Muscle layer of duodenum (tissue), 2 donors: ENCODE data around the gene PNCK.

Source experiments
- H3K27ac ChIP-seq: one replicate; pipeline ENCODE4 v1.7.0; 2013; ENCODE audit warnings: mild to moderate bottlenecking, low read length
- H3K27me3 ChIP-seq: one replicate; pipeline ENCODE4 v1.7.0; 2013; ENCODE audit warnings: low read depth, mild to moderate bottlenecking, control low read depth, low read length
- H3K36me3 ChIP-seq, 2 donors: one replicate each; pipeline ENCODE4 v1.7.0; 2013; ENCODE audit warnings: low read length in 2 of 2, control low read depth in 1 of 2, mild to moderate bottlenecking in 1 of 2; ENCODE audit not compliant: insufficient read depth in 2 of 2, control insufficient read depth in 1 of 2
- H3K4me1 ChIP-seq, 2 donors: one replicate each; pipeline ENCODE4 v1.7.0; 2013; ENCODE audit warnings: low read length in 2 of 2, mild to moderate bottlenecking in 2 of 2, control low read depth in 1 of 2, moderate library complexity in 1 of 2; ENCODE audit not compliant: insufficient read depth in 2 of 2, control insufficient read depth in 1 of 2
- H3K4me3 ChIP-seq, 2 donors: one replicate each; pipeline ENCODE4 v1.7.0; 2013; ENCODE audit warnings: low read length in 2 of 2, low read depth in 1 of 2, mild to moderate bottlenecking in 1 of 2
- H3K9me3 ChIP-seq, 2 donors: one replicate each; pipeline ENCODE4 v1.7.0; 2013; ENCODE audit warnings: low read length in 2 of 2, control low read depth in 1 of 2, mild to moderate bottlenecking in 1 of 2; ENCODE audit not compliant: control insufficient read depth in 1 of 2
- donor health status: healthy.

Gene PNCK

GRCh38 chrX:153642655-153643430, 30.8 kb downstream of the PNCK start:
- Histone ChIP-seq H3K4me3 (no peak overlapping the region), H3K36me3 (no peaks in the 10 kb centered on the region), H3K27ac (no peak overlapping the region), H3K9me3 (no peaks in the 10 kb centered on the region), H3K4me1 (peaks cover 0 to 35% of the 10 kb centered on the region in 2 donors), H3K27me3 (peaks cover 19% of the 10 kb centered on the region)

- Histone ChIP-seq H3K9me3 (no peaks in the 10 kb centered on the region), H3K4me1 (peaks cover 0 to 29% of the 10 kb centered on the region in 2 donors), H3K27me3 (peaks cover 19% of the 10 kb centered on the region), H3K36me3 (no peaks in the 10 kb centered on the region), H3K27ac (no peak overlapping the region), H3K4me3 (no peak overlapping the region)
Observed at GRCh38 chrX:153642051-153642654, 31.5 kb downstream of the PNCK start.

GRCh38 chrX:153641627-153642026, 32.0 kb downstream of the PNCK start:
- Histone ChIP-seq H3K27me3 (peaks cover 19% of the 10 kb centered on the region), H3K4me1 (peaks cover 0 to 23% of the 10 kb centered on the region in 2 donors), H3K9me3 (no peaks in the 10 kb centered on the region), H3K36me3 (no peaks in the 10 kb centered on the region), H3K27ac (no peak overlapping the region), H3K4me3 (no peak overlapping the region)

- peaks cover 15% of the 10 kb centered on the region for H3K27me3 ChIP-seq
- H3K27ac ChIP-seq = no peak overlapping the region
- H3K9me3 ChIP-seq = no peaks in the 10 kb centered on the region
- no peak overlapping the region for H3K4me3 ChIP-seq
- no peaks in the 10 kb centered on the region for H3K36me3 ChIP-seq
- H3K4me1 ChIP-seq = peaks cover 0 to 22% of the 10 kb centered on the region in 2 donors
Observed at GRCh38 chrX:153640736-153641575, 32.7 kb downstream of the PNCK start.

- Histone ChIP-seq H3K9me3 (no peaks in the 10 kb centered on the region), H3K4me1 (peaks cover 0 to 22% of the 10 kb centered on the region in 2 donors), H3K4me3 (no peak overlapping the region), H3K27me3 (peaks cover 15% of the 10 kb centered on the region), H3K36me3 (no peaks in the 10 kb centered on the region), H3K27ac (no peak overlapping the region)
Observed at GRCh38 chrX:153640045-153640686, 33.4 kb downstream of the PNCK start.

- H3K4me1 ChIP-seq = peaks cover 0 to 19% of the 10 kb centered on the region in 2 donors
- H3K9me3 ChIP-seq = no peaks in the 10 kb centered on the region
- H3K4me3 ChIP-seq = no peak overlapping the region
- peaks cover 15% of the 10 kb centered on the region for H3K27me3 ChIP-seq
- no peaks in the 10 kb centered on the region for H3K36me3 ChIP-seq
- no peak overlapping the region for H3K27ac ChIP-seq
Observed at GRCh38 chrX:153639177-153640044, 34.2 kb downstream of the PNCK start.

GRCh38 chrX:153638436-153639176, 35.0 kb downstream of the PNCK start:
- Histone ChIP-seq H3K36me3 (no peaks in the 10 kb centered on the region), H3K4me3 (no peak overlapping the region), H3K9me3 (no peaks in the 10 kb centered on the region), H3K27ac (no peak overlapping the region), H3K27me3 (peaks cover 15% of the 10 kb centered on the region), H3K4me1 (peaks cover 0 to 19% of the 10 kb centered on the region in 2 donors)

- Histone ChIP-seq H3K27me3 (peaks cover 12% of the 10 kb centered on the region), H3K27ac (no peak overlapping the region), H3K4me1 (peaks cover 0 to 15% of the 10 kb centered on the region in 2 donors), H3K36me3 (no peaks in the 10 kb centered on the region), H3K4me3 (no peak overlapping the region), H3K9me3 (no peaks in the 10 kb centered on the region)
Observed at GRCh38 chrX:153638041-153638371, 35.6 kb downstream of the PNCK start.

GRCh38 chrX:153637121-153638040, 36.2 kb downstream of the PNCK start:
- H3K27ac ChIP-seq = no peak overlapping the region
- peaks cover 7% of the 10 kb centered on the region for H3K27me3 ChIP-seq
- H3K4me3 ChIP-seq = no peak overlapping the region
- no peaks in the 10 kb centered on the region for H3K9me3 ChIP-seq
- peaks cover 0 to 11% of the 10 kb centered on the region in 2 donors for H3K4me1 ChIP-seq
- H3K36me3 ChIP-seq = no peaks in the 10 kb centered on the region
